Measurements from ENCODE around the gene MYO9A.
"Not testable (repeated sequence)": the region's sequence is repeated elsewhere in the genome, so short reads cannot be mapped to it uniquely, and the experiment has no call there.

MYO9A gene

DNA sequence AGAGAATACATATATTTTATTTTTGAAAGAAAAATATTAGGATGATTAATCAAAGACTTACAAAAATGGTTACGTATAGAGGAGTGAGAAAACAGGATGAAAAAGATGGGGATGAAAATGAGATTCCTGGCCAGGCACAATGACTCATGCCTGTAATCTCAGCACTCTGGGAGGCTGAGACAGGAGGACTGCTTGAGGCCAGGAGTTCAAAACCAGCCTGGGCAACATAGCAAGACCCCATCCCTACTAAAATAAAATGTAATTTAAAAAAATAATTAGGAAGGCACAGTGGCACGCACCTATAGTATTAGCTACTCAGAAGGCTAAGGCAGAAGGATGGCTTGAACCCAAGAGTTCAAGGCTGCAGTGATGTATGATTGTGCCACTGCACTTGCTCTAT lies 11.9 kb downstream of the MYO9A start:
- no peak overlapping the region for H3K27ac ChIP-seq
- TF ChIP-seq, protein P1, sequence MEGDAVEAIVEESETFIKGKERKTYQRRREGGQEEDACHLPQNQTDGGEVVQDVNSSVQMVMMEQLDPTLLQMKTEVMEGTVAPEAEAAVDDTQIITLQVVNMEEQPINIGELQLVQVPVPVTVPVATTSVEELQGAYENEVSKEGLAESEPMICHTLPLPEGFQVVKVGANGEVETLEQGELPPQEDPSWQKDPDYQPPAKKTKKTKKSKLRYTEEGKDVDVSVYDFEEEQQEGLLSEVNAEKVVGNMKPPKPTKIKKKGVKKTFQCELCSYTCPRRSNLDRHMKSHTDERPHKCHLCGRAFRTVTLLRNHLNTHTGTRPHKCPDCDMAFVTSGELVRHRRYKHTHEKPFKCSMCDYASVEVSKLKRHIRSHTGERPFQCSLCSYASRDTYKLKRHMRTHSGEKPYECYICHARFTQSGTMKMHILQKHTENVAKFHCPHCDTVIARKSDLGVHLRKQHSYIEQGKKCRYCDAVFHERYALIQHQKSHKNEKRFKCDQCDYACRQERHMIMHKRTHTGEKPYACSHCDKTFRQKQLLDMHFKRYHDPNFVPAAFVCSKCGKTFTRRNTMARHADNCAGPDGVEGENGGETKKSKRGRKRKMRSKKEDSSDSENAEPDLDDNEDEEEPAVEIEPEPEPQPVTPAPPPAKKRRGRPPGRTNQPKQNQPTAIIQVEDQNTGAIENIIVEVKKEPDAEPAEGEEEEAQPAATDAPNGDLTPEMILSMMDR (conservative IDR thresholded peaks at IDR 0.05) = no peak
- TF ChIP-seq ZFX (IDR thresholded peaks at IDR 0.05) = no peak

DNA sequence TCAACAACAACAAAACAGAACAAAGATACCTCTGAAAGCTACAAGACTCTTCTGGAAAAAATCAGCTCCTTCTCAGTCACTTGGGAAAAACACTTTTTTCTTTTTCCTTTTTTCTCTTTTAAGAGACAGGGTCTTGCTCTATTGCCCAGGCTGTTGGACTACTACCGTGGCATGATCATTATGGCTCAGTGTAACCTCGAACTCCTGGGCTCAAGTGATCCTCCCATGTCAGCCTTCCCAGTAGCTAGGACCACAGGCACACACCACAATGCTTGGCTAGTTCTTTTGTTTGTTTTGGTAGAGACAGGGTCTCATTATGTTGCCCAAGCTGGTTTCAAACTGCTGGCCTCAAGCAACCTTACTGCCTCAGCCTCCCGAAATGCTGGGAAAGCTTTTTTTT lies 12.8 kb downstream of the MYO9A start:
- no peak for TF ChIP-seq ZFX (IDR thresholded peaks at IDR 0.05)
- TF ChIP-seq, protein P1 (conservative IDR thresholded peaks at IDR 0.05) = no peak
- H3K27ac ChIP-seq = no peak overlapping the region

DNA sequence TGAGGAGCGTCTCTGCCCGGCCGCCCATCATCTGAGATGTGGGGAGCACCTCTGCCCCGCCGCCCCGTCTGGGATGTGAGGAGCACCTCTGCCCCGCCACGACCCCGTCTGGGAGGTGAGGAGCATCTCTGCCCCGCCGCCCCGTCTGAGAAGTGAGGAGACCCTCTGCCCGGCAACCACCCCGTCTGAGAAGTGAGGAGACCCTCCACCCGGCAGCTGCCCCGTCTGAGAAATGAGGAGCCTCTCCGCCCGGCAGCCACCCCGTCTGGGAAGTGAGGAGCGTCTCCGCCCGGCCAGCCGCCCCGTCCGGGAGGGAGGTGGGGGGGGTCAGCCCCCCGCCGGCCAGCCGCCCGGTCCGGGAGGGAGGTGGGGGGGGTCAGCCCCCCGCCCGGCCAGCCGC lies 17.4 kb downstream of the MYO9A start:
- H3K27ac ChIP-seq = not testable (repeated sequence)

DNA sequence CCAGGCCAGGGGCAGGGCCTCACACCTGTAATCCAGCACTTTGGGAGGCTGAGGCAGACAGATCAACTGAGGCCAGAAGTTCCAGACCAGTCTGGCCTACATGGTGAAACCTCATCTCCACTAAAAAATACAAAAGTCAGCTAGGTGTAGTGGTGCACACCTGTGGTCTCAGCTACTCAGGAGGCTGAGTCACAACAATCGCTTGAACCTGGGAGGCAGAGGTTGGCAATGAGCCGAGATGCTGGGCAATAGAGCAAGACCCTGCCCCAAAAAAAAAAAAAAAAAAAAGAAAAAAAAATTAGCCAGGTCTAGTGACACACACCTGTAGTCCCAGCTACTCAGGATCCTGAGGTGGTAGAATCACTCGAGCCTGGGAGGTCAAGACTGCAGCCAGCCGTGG lies 18.8 kb downstream of the MYO9A start:
- no peak overlapping the region for H3K27ac ChIP-seq

DNA sequence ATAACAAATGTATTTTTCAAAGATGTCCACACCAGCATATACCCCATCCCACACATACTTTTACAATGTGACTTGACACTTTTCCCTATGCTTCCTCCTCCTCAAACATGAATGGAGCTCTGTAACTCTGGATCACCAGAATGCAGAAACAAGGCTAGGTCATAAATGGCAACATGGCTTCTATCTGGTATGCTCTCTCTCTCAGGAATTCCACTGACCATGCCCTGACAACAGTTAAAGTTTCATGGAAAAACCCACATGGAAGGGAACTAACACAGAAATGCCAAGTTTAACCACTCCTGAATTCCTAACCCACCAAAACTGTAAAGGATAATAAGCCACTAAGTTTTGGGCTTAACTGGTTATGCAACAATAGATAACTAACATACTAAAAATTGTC lies 19.9 kb downstream of the MYO9A start:
- no peak for TF ChIP-seq ZFX (IDR thresholded peaks at IDR 0.05)
- TF ChIP-seq, protein P1 (conservative IDR thresholded peaks at IDR 0.05) = no peak
- no peak overlapping the region for H3K27ac ChIP-seq

More for the DNA sequence above, 18.8 kb downstream of the MYO9A start:
- TF ChIP-seq ZFX (IDR thresholded peaks at IDR 0.05) = no peak
- TF ChIP-seq, protein P1 (conservative IDR thresholded peaks at IDR 0.05) = no peak

DNA sequence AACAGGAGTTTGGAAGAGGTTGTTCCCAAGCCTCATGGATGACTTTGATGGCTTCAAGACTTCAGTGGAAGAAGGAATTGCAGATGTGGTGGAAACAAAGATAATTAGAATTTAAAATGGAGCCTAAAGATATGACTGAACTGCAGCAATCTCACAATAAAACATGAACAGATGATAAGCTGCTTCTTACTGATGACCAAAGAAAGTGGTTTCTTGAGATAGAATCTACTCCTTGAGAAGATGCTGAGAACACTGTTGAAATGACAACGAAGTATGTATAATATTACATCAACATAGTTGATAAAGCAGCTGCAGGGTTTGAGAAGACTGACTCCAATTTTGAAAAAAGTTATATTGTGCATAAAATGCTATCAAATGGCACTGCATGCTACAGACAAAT lies 21.2 kb downstream of the MYO9A start:
- TF ChIP-seq, protein P1 (conservative IDR thresholded peaks at IDR 0.05) = no peak
- no peak for TF ChIP-seq ZFX (IDR thresholded peaks at IDR 0.05)
- no peak overlapping the region for H3K27ac ChIP-seq

DNA sequence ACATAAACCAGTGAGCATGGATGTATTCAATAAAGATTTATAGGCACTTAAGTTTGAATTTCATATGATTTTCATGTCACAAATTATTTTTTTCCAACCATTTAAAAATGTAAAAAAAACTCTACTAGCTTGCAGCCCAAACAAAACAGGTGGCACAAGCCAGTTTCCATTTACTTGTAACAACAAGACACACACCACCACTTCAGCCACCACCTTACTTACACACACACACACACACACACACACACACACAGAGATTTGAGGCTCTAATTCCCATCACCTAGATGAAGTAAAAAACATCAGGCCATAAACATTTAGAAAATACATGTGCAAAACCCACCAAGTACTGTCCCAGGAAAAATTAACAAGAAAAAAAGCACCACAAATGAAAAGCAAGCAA lies 25.3 kb downstream of the MYO9A start:
- H3K27ac ChIP-seq = no peak overlapping the region
- TF ChIP-seq ZFX (IDR thresholded peaks at IDR 0.05) = no peak
- TF ChIP-seq, protein P1 (conservative IDR thresholded peaks at IDR 0.05) = no peak

DNA sequence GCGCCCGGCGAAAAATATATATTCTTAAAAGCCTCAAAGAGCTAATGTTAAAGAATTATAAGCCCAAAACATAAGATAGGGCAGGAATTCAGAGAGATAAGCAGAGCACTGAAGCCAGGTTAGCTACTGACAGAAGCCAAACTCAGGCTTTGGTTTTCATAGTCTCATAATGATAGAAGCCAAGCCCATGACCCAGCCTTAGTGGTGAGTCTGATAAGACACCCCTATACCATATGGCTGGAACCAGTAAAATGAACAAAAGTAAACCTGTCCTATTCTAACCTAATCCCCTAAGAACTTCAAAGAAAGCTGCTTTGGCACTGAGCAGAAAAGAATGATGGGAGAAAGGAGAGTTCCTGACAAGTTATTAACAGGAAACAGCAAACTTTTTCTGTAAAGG lies 25.9 kb downstream of the MYO9A start:
- H3K27ac ChIP-seq = no peak overlapping the region
- TF ChIP-seq, protein P1 (conservative IDR thresholded peaks at IDR 0.05) = no peak
- no peak for TF ChIP-seq ZFX (IDR thresholded peaks at IDR 0.05)
